ENCODE measurements around the gene ZNF142.

- TF ChIP-seq, protein P1, sequence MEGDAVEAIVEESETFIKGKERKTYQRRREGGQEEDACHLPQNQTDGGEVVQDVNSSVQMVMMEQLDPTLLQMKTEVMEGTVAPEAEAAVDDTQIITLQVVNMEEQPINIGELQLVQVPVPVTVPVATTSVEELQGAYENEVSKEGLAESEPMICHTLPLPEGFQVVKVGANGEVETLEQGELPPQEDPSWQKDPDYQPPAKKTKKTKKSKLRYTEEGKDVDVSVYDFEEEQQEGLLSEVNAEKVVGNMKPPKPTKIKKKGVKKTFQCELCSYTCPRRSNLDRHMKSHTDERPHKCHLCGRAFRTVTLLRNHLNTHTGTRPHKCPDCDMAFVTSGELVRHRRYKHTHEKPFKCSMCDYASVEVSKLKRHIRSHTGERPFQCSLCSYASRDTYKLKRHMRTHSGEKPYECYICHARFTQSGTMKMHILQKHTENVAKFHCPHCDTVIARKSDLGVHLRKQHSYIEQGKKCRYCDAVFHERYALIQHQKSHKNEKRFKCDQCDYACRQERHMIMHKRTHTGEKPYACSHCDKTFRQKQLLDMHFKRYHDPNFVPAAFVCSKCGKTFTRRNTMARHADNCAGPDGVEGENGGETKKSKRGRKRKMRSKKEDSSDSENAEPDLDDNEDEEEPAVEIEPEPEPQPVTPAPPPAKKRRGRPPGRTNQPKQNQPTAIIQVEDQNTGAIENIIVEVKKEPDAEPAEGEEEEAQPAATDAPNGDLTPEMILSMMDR (conservative IDR thresholded peaks at IDR 0.05; ENCODE audit: low read length), result no peak
- TF ChIP-seq EZH2phosphoT487 (IDR thresholded peaks at IDR 0.05; ENCODE audit: borderline replicate concordance, low read depth, low read length), result no peak
Observed at GRCh38 chr2:218627939-218628338, 31.5 kb downstream of the ZNF142 start.
